H1 (cell line): Measurements from ENCODE around the gene TINAGL1. TPM values are rescaled to one million over a fixed set of nuclear protein-coding genes. Genes with fewer than 3 reads are reported as not detected.

Experiments used
- CBX8 ChIP-seq: fragments of 300-800, 300-1000 bp; sonication (generic); IDR thresholded peaks from 2 replicates; pipeline ENCODE4 v1.7.1; 2016; ENCODE audit warnings: low read depth, low read length, borderline replicate concordance
- CHD2 ChIP-seq: IDR thresholded peaks from 2 replicates; pipeline ENCODE4 v1.6.1; 2012; ENCODE audit warnings: low read length, improper control_type of control experiment
- HDAC6 ChIP-seq: IDR thresholded peaks from one replicate; pipeline ENCODE4 v1.7.1; 2012; ENCODE audit warnings: low read depth, mild to moderate bottlenecking, inconsistent platforms, low read length, moderate library complexity
- KDM1A ChIP-seq: fragments of 200-600, 300-600 bp; sonication (generic); IDR thresholded peaks from 2 replicates; pipeline ENCODE4 v1.7.1; 2016; ENCODE audit warnings: mild to moderate bottlenecking, low read length, borderline replicate concordance
- SRF ChIP-seq: IDR thresholded peaks from 2 replicates; pipeline ENCODE4 v1.6.1; 2011; ENCODE audit warnings: mild to moderate bottlenecking, low read depth, low read length, moderate library complexity
- TBP ChIP-seq: IDR thresholded peaks from 2 replicates; pipeline ENCODE4 v1.6.1; 2011; ENCODE audit warnings: low read depth, low read length, improper control_type of control experiment
- polyA plus RNA-seq, 7 experiments: library from polyadenylated mRNA; depleted of rRNA in 3 of 7; stranded (reverse) in 5 of 7; unstranded in 2 of 7; fragments of >200 nt in 5 of 7; fragments of 200-250 nt in 2 of 7; gene quantifications; 1 replicate in 5 of 7; 2 replicates in 1 of 7; 4 replicates in 1 of 7; pipeline versions ENCODE4 v1.2.1 to v1.2.3, GENCODE V29; 2011 to 2013; ENCODE audit warnings: missing spikeins in 2 of 7, mixed read lengths in 2 of 7
- total RNA-seq: library from RNA; stranded (reverse); fragmentation: NEBNext Ultra II Directional; extraction: Animal tissue kit (Norgen Biotek cat#: 25700); gene quantifications from 2 replicates; pipeline ENCODE4 v1.2.1, GENCODE V29; 2021
- TF ChIP-seq, protein P1 (sequence below): fragments of 300-600 bp; sonication (generic); IDR thresholded peaks from 2 replicates; pipeline ENCODE4 v1.7.1; 2012; ENCODE audit warnings: low read length, moderate library complexity, mild to moderate bottlenecking, inconsistent platforms; ENCODE audit not compliant: insufficient replicate concordance

The TINAGL1 gene
- total and polyA plus RNA-seq, 2 of the 8 experiments (the other 6 are each of a cell fraction or from before 2014, with no cell fraction given): 11.2 to 21.7 TPM

- TF ChIP-seq, protein P1, sequence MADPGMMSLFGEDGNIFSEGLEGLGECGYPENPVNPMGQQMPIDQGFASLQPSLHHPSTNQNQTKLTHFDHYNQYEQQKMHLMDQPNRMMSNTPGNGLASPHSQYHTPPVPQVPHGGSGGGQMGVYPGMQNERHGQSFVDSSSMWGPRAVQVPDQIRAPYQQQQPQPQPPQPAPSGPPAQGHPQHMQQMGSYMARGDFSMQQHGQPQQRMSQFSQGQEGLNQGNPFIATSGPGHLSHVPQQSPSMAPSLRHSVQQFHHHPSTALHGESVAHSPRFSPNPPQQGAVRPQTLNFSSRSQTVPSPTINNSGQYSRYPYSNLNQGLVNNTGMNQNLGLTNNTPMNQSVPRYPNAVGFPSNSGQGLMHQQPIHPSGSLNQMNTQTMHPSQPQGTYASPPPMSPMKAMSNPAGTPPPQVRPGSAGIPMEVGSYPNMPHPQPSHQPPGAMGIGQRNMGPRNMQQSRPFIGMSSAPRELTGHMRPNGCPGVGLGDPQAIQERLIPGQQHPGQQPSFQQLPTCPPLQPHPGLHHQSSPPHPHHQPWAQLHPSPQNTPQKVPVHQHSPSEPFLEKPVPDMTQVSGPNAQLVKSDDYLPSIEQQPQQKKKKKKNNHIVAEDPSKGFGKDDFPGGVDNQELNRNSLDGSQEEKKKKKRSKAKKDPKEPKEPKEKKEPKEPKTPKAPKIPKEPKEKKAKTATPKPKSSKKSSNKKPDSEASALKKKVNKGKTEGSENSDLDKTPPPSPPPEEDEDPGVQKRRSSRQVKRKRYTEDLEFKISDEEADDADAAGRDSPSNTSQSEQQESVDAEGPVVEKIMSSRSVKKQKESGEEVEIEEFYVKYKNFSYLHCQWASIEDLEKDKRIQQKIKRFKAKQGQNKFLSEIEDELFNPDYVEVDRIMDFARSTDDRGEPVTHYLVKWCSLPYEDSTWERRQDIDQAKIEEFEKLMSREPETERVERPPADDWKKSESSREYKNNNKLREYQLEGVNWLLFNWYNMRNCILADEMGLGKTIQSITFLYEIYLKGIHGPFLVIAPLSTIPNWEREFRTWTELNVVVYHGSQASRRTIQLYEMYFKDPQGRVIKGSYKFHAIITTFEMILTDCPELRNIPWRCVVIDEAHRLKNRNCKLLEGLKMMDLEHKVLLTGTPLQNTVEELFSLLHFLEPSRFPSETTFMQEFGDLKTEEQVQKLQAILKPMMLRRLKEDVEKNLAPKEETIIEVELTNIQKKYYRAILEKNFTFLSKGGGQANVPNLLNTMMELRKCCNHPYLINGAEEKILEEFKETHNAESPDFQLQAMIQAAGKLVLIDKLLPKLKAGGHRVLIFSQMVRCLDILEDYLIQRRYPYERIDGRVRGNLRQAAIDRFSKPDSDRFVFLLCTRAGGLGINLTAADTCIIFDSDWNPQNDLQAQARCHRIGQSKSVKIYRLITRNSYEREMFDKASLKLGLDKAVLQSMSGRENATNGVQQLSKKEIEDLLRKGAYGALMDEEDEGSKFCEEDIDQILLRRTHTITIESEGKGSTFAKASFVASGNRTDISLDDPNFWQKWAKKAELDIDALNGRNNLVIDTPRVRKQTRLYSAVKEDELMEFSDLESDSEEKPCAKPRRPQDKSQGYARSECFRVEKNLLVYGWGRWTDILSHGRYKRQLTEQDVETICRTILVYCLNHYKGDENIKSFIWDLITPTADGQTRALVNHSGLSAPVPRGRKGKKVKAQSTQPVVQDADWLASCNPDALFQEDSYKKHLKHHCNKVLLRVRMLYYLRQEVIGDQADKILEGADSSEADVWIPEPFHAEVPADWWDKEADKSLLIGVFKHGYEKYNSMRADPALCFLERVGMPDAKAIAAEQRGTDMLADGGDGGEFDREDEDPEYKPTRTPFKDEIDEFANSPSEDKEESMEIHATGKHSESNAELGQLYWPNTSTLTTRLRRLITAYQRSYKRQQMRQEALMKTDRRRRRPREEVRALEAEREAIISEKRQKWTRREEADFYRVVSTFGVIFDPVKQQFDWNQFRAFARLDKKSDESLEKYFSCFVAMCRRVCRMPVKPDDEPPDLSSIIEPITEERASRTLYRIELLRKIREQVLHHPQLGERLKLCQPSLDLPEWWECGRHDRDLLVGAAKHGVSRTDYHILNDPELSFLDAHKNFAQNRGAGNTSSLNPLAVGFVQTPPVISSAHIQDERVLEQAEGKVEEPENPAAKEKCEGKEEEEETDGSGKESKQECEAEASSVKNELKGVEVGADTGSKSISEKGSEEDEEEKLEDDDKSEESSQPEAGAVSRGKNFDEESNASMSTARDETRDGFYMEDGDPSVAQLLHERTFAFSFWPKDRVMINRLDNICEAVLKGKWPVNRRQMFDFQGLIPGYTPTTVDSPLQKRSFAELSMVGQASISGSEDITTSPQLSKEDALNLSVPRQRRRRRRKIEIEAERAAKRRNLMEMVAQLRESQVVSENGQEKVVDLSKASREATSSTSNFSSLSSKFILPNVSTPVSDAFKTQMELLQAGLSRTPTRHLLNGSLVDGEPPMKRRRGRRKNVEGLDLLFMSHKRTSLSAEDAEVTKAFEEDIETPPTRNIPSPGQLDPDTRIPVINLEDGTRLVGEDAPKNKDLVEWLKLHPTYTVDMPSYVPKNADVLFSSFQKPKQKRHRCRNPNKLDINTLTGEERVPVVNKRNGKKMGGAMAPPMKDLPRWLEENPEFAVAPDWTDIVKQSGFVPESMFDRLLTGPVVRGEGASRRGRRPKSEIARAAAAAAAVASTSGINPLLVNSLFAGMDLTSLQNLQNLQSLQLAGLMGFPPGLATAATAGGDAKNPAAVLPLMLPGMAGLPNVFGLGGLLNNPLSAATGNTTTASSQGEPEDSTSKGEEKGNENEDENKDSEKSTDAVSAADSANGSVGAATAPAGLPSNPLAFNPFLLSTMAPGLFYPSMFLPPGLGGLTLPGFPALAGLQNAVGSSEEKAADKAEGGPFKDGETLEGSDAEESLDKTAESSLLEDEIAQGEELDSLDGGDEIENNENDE: no peak
- TF ChIP-seq TBP: no peak
- TF ChIP-seq CHD2: no peak
- no peak for TF ChIP-seq HDAC6
- TF ChIP-seq SRF: no peak
- no peak for TF ChIP-seq KDM1A
- no peak for TF ChIP-seq CBX8
- TF ChIP-seq, all 59 proteins: peak for 0
Observed at GRCh38 chr1:31598980-31599379, 22.7 kb downstream of the TINAGL1 start (continued).
